K562 (cell line): Measurements from ENCODE around the gene RIPOR1. TPM values are rescaled to one million over a fixed set of nuclear protein-coding genes. Genes with fewer than 3 reads are reported as not detected.

Experiments used
- ATAC-seq: fragments of 200-7000 bp; cut with Tn5 transposase; 3 replicates; pipeline ENCODE4 v1.9.1; 2020; ENCODE audit warnings: moderate library complexity
- BruUV-seq: library from RNA; stranded (reverse); fragments of 400-500 nt; replicated peaks from 2 replicates; lab custom pipeline; 2021; lab: Mats Ljungman, UMichigan
- CTCF ChIA-PET: fragments of 300-600 bp; formaldehyde crosslinking; extraction: SDS; loops from one replicate; lab custom pipeline; 2021; ENCODE audit warnings: low intra/inter-chr PET ratio; lab: Yijun Ruan, JAX
- POLR2A ChIA-PET: fragments of 300-600, 350-650 bp; sonication (Branson Sonifier 250); formaldehyde crosslinking; extraction: SDS; loops from one replicate; lab custom pipeline; 2021; ENCODE audit warnings: antibody characterized with exemption, inconsistent platforms; lab: Yijun Ruan, JAX
- DNase-seq, 4 experiments: peaks; one replicate each; pipeline versions ENCODE4 v3.0.0 to v3.0.0-alpha.2; 2011 to 2018; ENCODE audit warnings: low spot score in 3 of 4, mixed read lengths in 3 of 4; ENCODE audit errors: extremely low read depth in 1 of 4
- FAIRE-seq: peaks from 2 replicates; lab custom pipeline; 2011; peaks lifted over from hg19 to GRCh38; lab: Jason Lieb, UNC
- H2AFZ ChIP-seq: 2 replicates; pipeline ENCODE4 v1.6.0; 2011; ENCODE audit warnings: low read depth, low read length, control low read depth, inconsistent platforms
- H3K27ac ChIP-seq: fragments of 200-600 bp; 3 replicates; pipeline ENCODE4 v1.8.0; 2011; ENCODE audit warnings: low read depth, mild to moderate bottlenecking, control low read depth, inconsistent platforms, low read length, moderate library complexity, mixed read lengths; ENCODE audit errors: extremely low read depth
- H3K27me3 ChIP-seq, 2 experiments: fragments of 300-600 bp in 1 of 2; 2 replicates in 1 of 2; 3 replicates in 1 of 2; pipeline versions ENCODE4 v1.6.0 to v1.8.0; 2011; ENCODE audit warnings: inconsistent platforms in 2 of 2, low read length in 2 of 2, mild to moderate bottlenecking in 1 of 2, mixed read lengths in 1 of 2, moderate library complexity in 1 of 2; ENCODE audit not compliant: control insufficient read depth in 2 of 2, insufficient read depth in 2 of 2
- H3K36me3 ChIP-seq: fragments of 300-600 bp; 3 replicates; pipeline ENCODE4 v1.8.0; 2011; ENCODE audit warnings: mild to moderate bottlenecking, low read length, inconsistent platforms; ENCODE audit not compliant: control insufficient read depth, insufficient read depth
- H3K4me1 ChIP-seq, 2 experiments: fragments of 200-600 bp in 1 of 2; replicated peaks in 1 of 2; 2 replicates in 1 of 2; 3 replicates in 1 of 2; pipeline versions ENCODE4 v1.5.1 to v1.8.0; 2011; ENCODE audit warnings: inconsistent platforms in 2 of 2, low read length in 2 of 2, mild to moderate bottlenecking in 1 of 2, mixed read lengths in 1 of 2, moderate library complexity in 1 of 2; ENCODE audit not compliant: control insufficient read depth in 2 of 2, insufficient read depth in 2 of 2
- H3K4me2 ChIP-seq: 2 replicates; pipeline ENCODE4 v1.6.1; 2011; ENCODE audit warnings: low read length, control low read depth, inconsistent platforms, mixed read lengths; ENCODE audit not compliant: insufficient read depth
- H3K4me3 ChIP-seq: fragments of 200-600 bp; sonication (generic), shearing (Covaris generic); 2 replicates; pipeline ENCODE4 v1.5.1; 2016; ENCODE audit warnings: control low read depth, inconsistent platforms
- H3K79me2 ChIP-seq: fragments of 200-600 bp; 3 replicates; pipeline ENCODE4 v1.8.0; 2011; ENCODE audit warnings: low read length, inconsistent platforms; ENCODE audit not compliant: control insufficient read depth, insufficient read depth
- H3K9ac ChIP-seq, 2 experiments: 2 replicates each; pipeline versions ENCODE4 v1.6.0 to v1.6.1; 2011; ENCODE audit warnings: low read depth in 2 of 2, low read length in 2 of 2, control low read depth in 1 of 2, inconsistent platforms in 1 of 2, mild to moderate bottlenecking in 1 of 2, mixed read lengths in 1 of 2; ENCODE audit not compliant: insufficient read depth in 1 of 2
- H3K9me1 ChIP-seq: one replicate; pipeline ENCODE4 v1.6.0; 2011; ENCODE audit warnings: inconsistent platforms, mild to moderate bottlenecking, low read length, moderate library complexity; ENCODE audit not compliant: control insufficient read depth, insufficient read depth
- H3K9me3 ChIP-seq: replicated peaks from 2 replicates; pipeline ENCODE4 v1.5.1; 2011; ENCODE audit warnings: low read depth, low read length, inconsistent platforms; ENCODE audit not compliant: control insufficient read depth, insufficient read depth
- H4K20me1 ChIP-seq: replicated peaks from 2 replicates; pipeline ENCODE4 v1.6.1; 2011; ENCODE audit warnings: low read length, inconsistent platforms, mixed read lengths; ENCODE audit not compliant: control insufficient read depth, insufficient read depth
- ATF7 ChIP-seq: fragments of 450-650 bp; IDR thresholded peaks from 2 replicates; pipeline ENCODE4 v1.7.1; 2014; ENCODE audit warnings: mild to moderate bottlenecking, moderate library complexity
- GABPB1 ChIP-seq: sonication (generic); formaldehyde crosslinking; IDR thresholded peaks from 2 replicates; pipeline ENCODE4 v1.8.0; 2022; ENCODE audit warnings: mild to moderate bottlenecking, missing genetic modification reagents
- KDM1A ChIP-seq, 2 experiments: fragments of 450-650 bp; IDR thresholded peaks; 2 replicates each; pipeline ENCODE4 v1.6.1; 2016; ENCODE audit warnings: mild to moderate bottlenecking in 2 of 2
- POLR2G ChIP-seq: fragments of 200-400 bp; formaldehyde crosslinking; IDR thresholded peaks from 2 replicates; pipeline ENCODE4 v1.6.1; 2017; ENCODE audit warnings: low read depth, mild to moderate bottlenecking, antibody characterized with exemption, low read length, moderate library complexity
- PTTG1 ChIP-seq: fragments of 450-650 bp; IDR thresholded peaks from 2 replicates; pipeline ENCODE4 v1.6.1; 2016; ENCODE audit warnings: low read depth, mild to moderate bottlenecking, missing genetic modification characterization, missing compliant biosample characterization
- RBM25 ChIP-seq: fragments of 200-400 bp; formaldehyde crosslinking; IDR thresholded peaks from 2 replicates; pipeline ENCODE4 v1.6.1; 2018; ENCODE audit warnings: low read length, low read depth, moderate library complexity; ENCODE audit not compliant: severe bottlenecking
- SRSF7 ChIP-seq: fragments of 200-400 bp; formaldehyde crosslinking; optimal IDR thresholded peaks from 2 replicates; pipeline ENCODE3; 2017; ENCODE audit warnings: mild to moderate bottlenecking, low read depth, low read length
- TARDBP ChIP-seq: fragments of 450-650 bp; IDR thresholded peaks from 2 replicates; pipeline ENCODE4 v1.6.1; 2016
- ZBTB7A ChIP-seq: IDR thresholded peaks from 2 replicates; pipeline ENCODE4 v1.6.1; 2011; ENCODE audit warnings: low read depth, mild to moderate bottlenecking, low read length, moderate library complexity, borderline replicate concordance; ENCODE audit not compliant: control insufficient read depth
- ZNF12 ChIP-seq: sonication (generic); formaldehyde crosslinking; IDR thresholded peaks from 2 replicates; pipeline ENCODE4 v1.4.0; 2020; ENCODE audit warnings: mild to moderate bottlenecking, missing genetic modification reagents
- ZNF121 ChIP-seq: sonication (generic); formaldehyde crosslinking; conservative IDR thresholded peaks from 2 replicates; pipeline ENCODE4 v1.8.0; 2022; ENCODE audit warnings: missing genetic modification reagents
- ZNF274 ChIP-seq: IDR thresholded peaks from 2 replicates; pipeline ENCODE4 v1.6.1; 2011; ENCODE audit warnings: low read depth, mild to moderate bottlenecking, low read length, moderate library complexity, borderline replicate concordance
- WGBS: fragments of 100-300 bp; shearing (Covaris generic); methylation state at CpG from one replicate; pipeline ENCODE4 v1.1.6; 2016; ENCODE audit warnings: low coverage, mixed read lengths; ENCODE audit not compliant: insufficient coverage; ENCODE audit errors: missing lambda C conversion rate; 5-methylcytosine and 5-hydroxymethylcytosine counted together
- in situ Hi-C: fragments of 300-500 bp; cut with MboI; formaldehyde crosslinking; loops from 4 replicates; pipeline ENCODE4 v1.15.0; 2018; ENCODE audit warnings: inconsistent platforms, mixed read lengths
- intact Hi-C: fragments of 100-400 bp; cut with micrococcal nuclease; formaldehyde crosslinking; loops from 2 replicates; pipeline ENCODE4 v1.14.2; 2022
- polyA plus RNA-seq, 8 experiments: library from polyadenylated mRNA; depleted of rRNA in 4 of 8; stranded (reverse) in 5 of 8; unstranded in 3 of 8; fragments of >200 nt; fragmentation: Nextera tagmentation in 2 of 8; fragmentation: Illumina TruSeq in 1 of 8; extraction: Ambion mirVana in 2 of 8; extraction: Trizol in 1 of 8; gene quantifications; 2 replicates each; pipeline versions ENCODE4 v1.2.1 to v1.2.3, GENCODE V29; 2011 to 2014; ENCODE audit warnings: inconsistent platforms in 1 of 8, missing spikeins in 1 of 8
- total RNA-seq, 7 experiments: library from RNA; depleted of rRNA in 6 of 7; stranded (reverse); fragments of >200 nt in 6 of 7; fragmentation: Illumina TruSeq in 2 of 7; extraction: Trizol in 2 of 7; gene quantifications; 2 replicates each; pipeline versions ENCODE4 v1.2.1 to v1.2.3, GENCODE V29; 2011 to 2021; ENCODE audit warnings: low replicate concordance in 1 of 7
- TF ChIP-seq, protein P1 (sequence below): fragments of 450-650 bp; IDR thresholded peaks from 2 replicates; pipeline ENCODE4 v1.6.1; 2016; ENCODE audit warnings: low read depth
- TF ChIP-seq, protein P2 (sequence below): sonication (generic); formaldehyde crosslinking; IDR thresholded peaks from 2 replicates; pipeline ENCODE4 v1.8.1; 2022; ENCODE audit warnings: missing genetic modification reagents

The RIPOR1 gene
- total and polyA plus RNA-seq, 9 of the 15 experiments (the other 6 are each of a cell fraction or from before 2014, with no cell fraction given) = 0.36 to 31.1 (median 3.0) TPM

DNA sequence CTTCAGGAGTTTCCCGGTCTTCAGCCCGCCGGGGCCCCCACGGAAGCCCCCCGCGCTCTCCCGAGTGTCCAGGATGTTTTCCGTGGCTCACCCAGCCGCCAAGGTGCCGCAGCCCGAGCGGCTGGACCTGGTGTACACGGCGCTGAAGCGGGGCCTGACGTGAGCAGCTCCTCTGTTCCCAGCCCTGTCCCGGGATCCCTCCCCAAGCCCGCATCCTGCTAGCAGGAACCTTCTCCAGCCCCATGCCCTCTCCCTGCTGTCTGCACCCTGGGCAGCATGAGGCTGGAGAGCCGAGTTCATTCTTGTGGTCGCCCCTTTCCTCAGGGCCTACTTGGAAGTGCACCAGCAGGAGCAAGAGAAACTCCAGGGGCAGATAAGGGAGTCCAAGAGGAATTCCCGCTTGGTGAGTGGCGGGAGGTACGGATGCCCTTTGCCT lies 10.1 kb downstream of the RIPOR1 start:
- H3K4me2 ChIP-seq = no peak overlapping the region
- in situ Hi-C loops = loop anchor here (5.0 kb wide), 1 partner anchor 104 kb away; no protein-coding TSS in a partner anchor
- WGBS = 93% methylated on average over 10 of the region's 23 CpGs
- TF ChIP-seq RBM25 (no peak), ATF7 (no peak), ZBTB7A (peak; percentile 4; the same call in 1 of the 2 replicates), TARDBP (no peak), SRSF7 (no peak), KDM1A (IDR thresholded peaks at IDR 0.05) (no peak), ZNF121 (CRISPR knock-in tag) (no peak), ZNF274 (no peak), PTTG1 (tag) (no peak), POLR2G (peak; percentile 46; the same call in 1 of the 2 replicates), GABPB1 (CRISPR knock-in tag) (no peak), ZNF12 (CRISPR knock-in tag) (no peak)
- TF ChIP-seq, protein P1, sequence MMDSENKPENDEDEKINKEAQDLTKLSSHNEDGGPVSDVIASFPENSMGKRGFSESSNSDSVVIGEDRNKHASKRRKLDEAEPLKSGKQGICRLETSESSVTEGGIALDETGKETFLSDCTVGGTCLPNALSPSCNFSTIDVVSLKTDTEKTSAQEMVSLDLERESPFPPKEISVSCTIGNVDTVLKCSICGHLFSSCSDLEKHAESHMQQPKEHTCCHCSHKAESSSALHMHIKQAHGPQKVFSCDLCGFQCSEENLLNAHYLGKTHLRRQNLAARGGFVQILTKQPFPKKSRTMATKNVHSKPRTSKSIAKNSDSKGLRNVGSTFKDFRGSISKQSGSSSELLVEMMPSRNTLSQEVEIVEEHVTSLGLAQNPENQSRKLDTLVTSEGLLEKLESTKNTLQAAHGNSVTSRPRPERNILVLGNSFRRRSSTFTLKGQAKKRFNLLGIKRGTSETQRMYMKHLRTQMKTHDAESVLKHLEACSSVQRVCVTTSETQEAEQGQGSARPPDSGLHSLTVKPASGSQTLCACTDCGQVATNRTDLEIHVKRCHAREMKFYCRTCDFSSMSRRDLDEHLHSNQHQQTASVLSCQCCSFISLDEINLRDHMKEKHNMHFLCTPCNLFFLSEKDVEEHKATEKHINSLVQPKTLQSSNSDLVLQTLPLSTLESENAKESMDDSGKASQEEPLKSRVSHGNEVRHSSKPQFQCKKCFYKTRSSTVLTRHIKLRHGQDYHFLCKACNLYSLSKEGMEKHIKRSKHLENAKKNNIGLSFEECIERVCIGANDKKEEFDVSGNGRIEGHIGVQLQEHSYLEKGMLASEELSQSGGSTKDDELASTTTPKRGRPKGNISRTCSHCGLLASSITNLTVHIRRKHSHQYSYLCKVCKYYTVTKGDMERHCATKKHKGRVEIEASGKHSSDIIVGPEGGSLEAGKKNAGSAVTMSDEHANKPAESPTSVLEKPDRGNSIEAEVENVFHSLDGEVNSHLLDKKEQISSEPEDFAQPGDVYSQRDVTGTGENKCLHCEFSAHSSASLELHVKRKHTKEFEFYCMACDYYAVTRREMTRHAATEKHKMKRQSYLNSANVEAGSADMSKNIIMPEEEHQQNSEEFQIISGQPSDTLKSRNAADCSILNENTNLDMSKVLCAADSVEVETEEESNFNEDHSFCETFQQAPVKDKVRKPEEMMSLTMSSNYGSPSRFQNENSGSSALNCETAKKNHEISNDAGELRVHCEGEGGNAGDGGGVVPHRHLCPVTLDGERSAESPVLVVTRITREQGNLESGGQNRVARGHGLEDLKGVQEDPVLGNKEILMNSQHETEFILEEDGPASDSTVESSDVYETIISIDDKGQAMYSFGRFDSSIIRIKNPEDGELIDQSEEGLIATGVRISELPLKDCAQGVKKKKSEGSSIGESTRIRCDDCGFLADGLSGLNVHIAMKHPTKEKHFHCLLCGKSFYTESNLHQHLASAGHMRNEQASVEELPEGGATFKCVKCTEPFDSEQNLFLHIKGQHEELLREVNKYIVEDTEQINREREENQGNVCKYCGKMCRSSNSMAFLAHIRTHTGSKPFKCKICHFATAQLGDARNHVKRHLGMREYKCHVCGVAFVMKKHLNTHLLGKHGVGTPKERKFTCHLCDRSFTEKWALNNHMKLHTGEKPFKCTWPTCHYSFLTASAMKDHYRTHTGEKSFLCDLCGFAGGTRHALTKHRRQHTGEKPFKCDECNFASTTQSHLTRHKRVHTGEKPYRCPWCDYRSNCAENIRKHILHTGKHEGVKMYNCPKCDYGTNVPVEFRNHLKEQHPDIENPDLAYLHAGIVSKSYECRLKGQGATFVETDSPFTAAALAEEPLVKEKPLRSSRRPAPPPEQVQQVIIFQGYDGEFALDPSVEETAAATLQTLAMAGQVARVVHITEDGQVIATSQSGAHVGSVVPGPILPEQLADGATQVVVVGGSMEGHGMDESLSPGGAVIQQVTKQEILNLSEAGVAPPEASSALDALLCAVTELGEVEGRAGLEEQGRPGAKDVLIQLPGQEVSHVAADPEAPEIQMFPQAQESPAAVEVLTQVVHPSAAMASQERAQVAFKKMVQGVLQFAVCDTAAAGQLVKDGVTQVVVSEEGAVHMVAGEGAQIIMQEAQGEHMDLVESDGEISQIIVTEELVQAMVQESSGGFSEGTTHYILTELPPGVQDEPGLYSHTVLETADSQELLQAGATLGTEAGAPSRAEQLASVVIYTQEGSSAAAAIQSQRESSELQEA = no peak
- TF ChIP-seq, protein P2, sequence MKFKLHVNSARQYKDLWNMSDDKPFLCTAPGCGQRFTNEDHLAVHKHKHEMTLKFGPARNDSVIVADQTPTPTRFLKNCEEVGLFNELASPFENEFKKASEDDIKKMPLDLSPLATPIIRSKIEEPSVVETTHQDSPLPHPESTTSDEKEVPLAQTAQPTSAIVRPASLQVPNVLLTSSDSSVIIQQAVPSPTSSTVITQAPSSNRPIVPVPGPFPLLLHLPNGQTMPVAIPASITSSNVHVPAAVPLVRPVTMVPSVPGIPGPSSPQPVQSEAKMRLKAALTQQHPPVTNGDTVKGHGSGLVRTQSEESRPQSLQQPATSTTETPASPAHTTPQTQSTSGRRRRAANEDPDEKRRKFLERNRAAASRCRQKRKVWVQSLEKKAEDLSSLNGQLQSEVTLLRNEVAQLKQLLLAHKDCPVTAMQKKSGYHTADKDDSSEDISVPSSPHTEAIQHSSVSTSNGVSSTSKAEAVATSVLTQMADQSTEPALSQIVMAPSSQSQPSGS (CRISPR knock-in tag) = no peak

More for the DNA sequence above, 10.1 kb downstream of the RIPOR1 start:
- BruUV-seq = no TSS peak
- ATAC-seq (no peak), DNase-seq (no peak), FAIRE-seq (no peak)
- Histone ChIP-seq H3K4me3 (no peak overlapping the region), H3K9ac (no peak overlapping the region; a peak in 1 of 4 replicates), H3K9me3 (no peaks in the 10 kb centered on the region), H3K9me1 (no peaks in the 10 kb centered on the region), H3K27me3 (no peaks in the 10 kb centered on the region), H3K4me1 (peaks cover 0 to 37% of the 10 kb centered on the region in 2 experiments; a peak in 2 of 5 replicates), H2AFZ (no peak overlapping the region), H3K79me2 (peaks cover 3% of the 10 kb centered on the region; the same call in 2 of the 3 replicates), H4K20me1 (peaks cover 12% of the 10 kb centered on the region), H3K36me3 (peaks cover 27% of the 10 kb centered on the region; the same call in 1 of the 3 replicates), H3K27ac (no peak overlapping the region)
- CTCF ChIA-PET = no interaction called here
- POLR2A ChIA-PET = interaction anchor here (0.6 kb wide), 2 partner anchors 226 to 278 kb away, joined by 3 to 4 read pairs; no protein-coding TSS in a partner anchor
- intact Hi-C loops = no loop called here
